ENCODE data around the gene TAOK1. TPM values are rescaled to one million over a fixed set of nuclear protein-coding genes. Genes with fewer than 3 reads are reported as not detected.

The TAOK1 gene
- total RNA-seq, 2 donors from 2014 or later: 64.0 to 81.6 TPM

GRCh38 chr17:29586676-29587469 is 196.7 kb downstream of the TAOK1 start:
- no peaks in the 10 kb centered on the region for H3K27me3 Mint-ChIP-seq
- peak overlapping the region; percentile 87 for H3K4me3 Mint-ChIP-seq
- no peaks in the 10 kb centered on the region for H3K9me3 Mint-ChIP-seq
- peak overlapping the region; percentile 66 to 72 for H3K27ac Mint-ChIP-seq
- H3K36me3 Mint-ChIP-seq: no peaks in the 10 kb centered on the region
- no peak for ATAC-seq
- DNase-seq (ENCODE audit: low spot score): no peak
- H3K4me1 Mint-ChIP-seq (ENCODE audit: low read depth in 2 of 2): peaks cover 42 to 43% of the 10 kb centered on the region in 2 donors

GRCh38 chr17:29587591-29587990 is 197.4 kb downstream of the TAOK1 start:
- no peaks in the 10 kb centered on the region for H3K27me3 Mint-ChIP-seq
- H3K27ac Mint-ChIP-seq: peak overlapping the region; percentile 33 to 66
- ATAC-seq: no peak
- H3K9me3 Mint-ChIP-seq: no peaks in the 10 kb centered on the region
- peak overlapping the region; percentile 87 for H3K4me3 Mint-ChIP-seq
- H3K4me1 Mint-ChIP-seq (ENCODE audit: low read depth in 2 of 2): peaks cover 42 to 47% of the 10 kb centered on the region in 2 donors
- H3K36me3 Mint-ChIP-seq: no peaks in the 10 kb centered on the region
- DNase-seq (ENCODE audit: low spot score): no peak

- peak overlapping the region; percentile 87 for H3K4me3 Mint-ChIP-seq
- H3K4me1 Mint-ChIP-seq (ENCODE audit: low read depth in 2 of 2): peaks cover 42 to 47% of the 10 kb centered on the region in 2 donors
- no peaks in the 10 kb centered on the region for H3K9me3 Mint-ChIP-seq
- DNase-seq (ENCODE audit: low spot score) (no peak), ATAC-seq (no peak)
- H3K27me3 Mint-ChIP-seq: no peaks in the 10 kb centered on the region
- peak overlapping the region; percentile 33 to 66 for H3K27ac Mint-ChIP-seq
- no peaks in the 10 kb centered on the region for H3K36me3 Mint-ChIP-seq
Measured at GRCh38 chr17:29588017-29588561, 197.9 kb downstream of the TAOK1 start.

GRCh38 chr17:29588562-29589411 is 198.6 kb downstream of the TAOK1 start:
- Mint-ChIP-seq H3K27ac (peak overlapping the region; percentile 33 to 66), H3K9me3 (no peaks in the 10 kb centered on the region), H3K4me1 (ENCODE audit: low read depth in 2 of 2) (peaks cover 42 to 46% of the 10 kb centered on the region in 2 donors), H3K36me3 (no peaks in the 10 kb centered on the region), H3K4me3 (peak overlapping the region; percentile 87), H3K27me3 (no peaks in the 10 kb centered on the region)
- DNase-seq (ENCODE audit: low spot score): no peak
- ATAC-seq: peak; percentile 50 to 51

- Mint-ChIP-seq H3K4me3 (peak within 1 kb of the TSS; percentile 88), H3K36me3 (no peaks in the 10 kb centered on the region), H3K27me3 (no peaks in the 10 kb centered on the region), H3K4me1 (ENCODE audit: low read depth in 2 of 2) (peaks cover 37 to 38% of the 10 kb centered on the region in 2 donors), H3K27ac (peak within 1 kb of the TSS; percentile 74 to 83), H3K9me3 (no peaks in the 10 kb centered on the region)
- peak; percentile 92 for DNase-seq (ENCODE audit: low spot score)
- ATAC-seq: peak; percentile 88 to 94
Measured at GRCh38 chr17:29589524-29590410, 199.6 kb downstream of the TAOK1 start, which contains the start of gene GIT1. Gene GIT1, minus strand, starts transcription at chr17:29589648. Its CDS starts 270 bp downstream, at chr17:29589378.

- no peaks in the 10 kb centered on the region for H3K9me3 Mint-ChIP-seq
- no peak for DNase-seq (ENCODE audit: low spot score)
- H3K4me3 Mint-ChIP-seq: peak overlapping the region; percentile 88
- no peaks in the 10 kb centered on the region for H3K36me3 Mint-ChIP-seq
- peaks cover 0 to 2% of the 10 kb centered on the region in 2 donors for H3K27me3 Mint-ChIP-seq
- ATAC-seq: no peak
- H3K4me1 Mint-ChIP-seq (ENCODE audit: low read depth in 2 of 2): peaks cover 31 to 32% of the 10 kb centered on the region in 2 donors
- peak overlapping the region in 1 of 2 donors; percentile 74 for H3K27ac Mint-ChIP-seq
Measured at GRCh38 chr17:29590411-29591145, 200.4 kb downstream of the TAOK1 start.

- H3K4me1 Mint-ChIP-seq (ENCODE audit: low read depth in 2 of 2): peaks cover 26 to 29% of the 10 kb centered on the region in 2 donors
- H3K27me3 Mint-ChIP-seq: peaks cover 0 to 2% of the 10 kb centered on the region in 2 donors
- peak overlapping the region in 1 of 2 donors; percentile 16 for H3K27ac Mint-ChIP-seq
- H3K9me3 Mint-ChIP-seq: no peaks in the 10 kb centered on the region
- peak overlapping the region; percentile 49 for H3K4me3 Mint-ChIP-seq
- H3K36me3 Mint-ChIP-seq: no peaks in the 10 kb centered on the region
- no peak for ATAC-seq
- no peak for DNase-seq (ENCODE audit: low spot score)
Measured at GRCh38 chr17:29591146-29591736, 201.1 kb downstream of the TAOK1 start.

GRCh38 chr17:29591737-29592608 is 201.8 kb downstream of the TAOK1 start:
- H3K4me3 Mint-ChIP-seq: peak overlapping the region; percentile 60
- H3K27ac Mint-ChIP-seq: peak overlapping the region in 1 of 2 donors; percentile 16
- peaks cover 26 to 29% of the 10 kb centered on the region in 2 donors for H3K4me1 Mint-ChIP-seq (ENCODE audit: low read depth in 2 of 2)
- no peaks in the 10 kb centered on the region for H3K9me3 Mint-ChIP-seq
- H3K27me3 Mint-ChIP-seq: peaks cover 0 to 2% of the 10 kb centered on the region in 2 donors
- H3K36me3 Mint-ChIP-seq: no peaks in the 10 kb centered on the region
- DNase-seq (ENCODE audit: low spot score) (peak; percentile 82), ATAC-seq (peak; percentile 50 to 68)

GRCh38 chr17:29592850-29593551 is 202.8 kb downstream of the TAOK1 start, which contains the start of gene ANKRD13B:
Gene ANKRD13B, plus strand, starts transcription at chr17:29593132. Its CDS starts 490 bp downstream, at chr17:29593622.
- Mint-ChIP-seq H3K27me3 (peaks cover 0 to 2% of the 10 kb centered on the region in 2 donors), H3K36me3 (no peaks in the 10 kb centered on the region), H3K27ac (no peak within 1 kb of the TSS), H3K4me3 (peak within 1 kb of the TSS; percentile 60), H3K9me3 (no peaks in the 10 kb centered on the region), H3K4me1 (ENCODE audit: low read depth in 2 of 2) (peaks cover 17 to 21% of the 10 kb centered on the region in 2 donors)
- ATAC-seq (no peak), DNase-seq (ENCODE audit: low spot score) (no peak)

- DNase-seq (ENCODE audit: low spot score): no peak
- H3K4me1 Mint-ChIP-seq (ENCODE audit: low read depth in 2 of 2): peaks cover 12 to 17% of the 10 kb centered on the region in 2 donors
- H3K36me3 Mint-ChIP-seq: no peaks in the 10 kb centered on the region
- H3K9me3 Mint-ChIP-seq: no peaks in the 10 kb centered on the region
- H3K27ac Mint-ChIP-seq: no peak overlapping the region
- ATAC-seq: no peak
- H3K27me3 Mint-ChIP-seq: peaks cover 0 to 2% of the 10 kb centered on the region in 2 donors
- H3K4me3 Mint-ChIP-seq: peak overlapping the region; percentile 51
Measured at GRCh38 chr17:29593591-29594518, 203.7 kb downstream of the TAOK1 start.
